ENCODE measurements around the gene SCIN.
A peak's percentile ranks its signal among the peaks of the same experiment; 100 is the strongest.
"Not testable (repeated sequence)": the region's sequence is repeated elsewhere in the genome, so short reads cannot be mapped to it uniquely, and the experiment has no call there.

The SCIN gene

GRCh38 chr7:12684733-12685132 lies 114.2 kb downstream of the SCIN start:
- H3K4me3 ChIP-seq (ENCODE audit: low read length): no peak overlapping the region
- no peak for DNase-seq (ENCODE audit: low read depth)
- TF ChIP-seq, protein P1, sequence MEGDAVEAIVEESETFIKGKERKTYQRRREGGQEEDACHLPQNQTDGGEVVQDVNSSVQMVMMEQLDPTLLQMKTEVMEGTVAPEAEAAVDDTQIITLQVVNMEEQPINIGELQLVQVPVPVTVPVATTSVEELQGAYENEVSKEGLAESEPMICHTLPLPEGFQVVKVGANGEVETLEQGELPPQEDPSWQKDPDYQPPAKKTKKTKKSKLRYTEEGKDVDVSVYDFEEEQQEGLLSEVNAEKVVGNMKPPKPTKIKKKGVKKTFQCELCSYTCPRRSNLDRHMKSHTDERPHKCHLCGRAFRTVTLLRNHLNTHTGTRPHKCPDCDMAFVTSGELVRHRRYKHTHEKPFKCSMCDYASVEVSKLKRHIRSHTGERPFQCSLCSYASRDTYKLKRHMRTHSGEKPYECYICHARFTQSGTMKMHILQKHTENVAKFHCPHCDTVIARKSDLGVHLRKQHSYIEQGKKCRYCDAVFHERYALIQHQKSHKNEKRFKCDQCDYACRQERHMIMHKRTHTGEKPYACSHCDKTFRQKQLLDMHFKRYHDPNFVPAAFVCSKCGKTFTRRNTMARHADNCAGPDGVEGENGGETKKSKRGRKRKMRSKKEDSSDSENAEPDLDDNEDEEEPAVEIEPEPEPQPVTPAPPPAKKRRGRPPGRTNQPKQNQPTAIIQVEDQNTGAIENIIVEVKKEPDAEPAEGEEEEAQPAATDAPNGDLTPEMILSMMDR (conservative IDR thresholded peaks at IDR 0.05; ENCODE audit: low read length): no peak

DNA sequence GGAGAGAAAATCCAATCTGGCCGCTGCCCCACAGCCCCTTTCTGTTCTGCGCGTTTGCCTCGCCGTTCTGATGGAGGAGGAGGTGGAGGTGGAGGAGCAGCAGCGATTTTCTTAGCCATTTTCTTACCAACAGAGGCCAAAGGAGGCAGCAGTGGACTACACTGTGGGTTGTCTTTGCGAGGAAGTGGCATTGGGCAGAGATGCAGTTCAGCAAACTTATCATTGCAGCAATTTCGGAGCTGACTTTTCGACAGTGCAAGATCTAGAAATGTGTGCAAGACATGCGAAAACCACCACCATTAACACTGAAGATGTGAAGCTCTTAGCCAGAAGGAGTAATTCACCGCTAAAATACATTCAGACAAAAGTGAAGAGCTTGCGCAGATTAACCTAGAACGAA lies 115.0 kb downstream of the SCIN start:
- DNase-seq (ENCODE audit: low read depth): peak; percentile 64
- H3K4me3 ChIP-seq (ENCODE audit: low read length): no peak overlapping the region; the same call in 1 of the 2 replicates
- TF ChIP-seq, protein P1 (conservative IDR thresholded peaks at IDR 0.05; ENCODE audit: low read length): peak; percentile 79

- H3K4me3 ChIP-seq (ENCODE audit: low read length): peak overlapping the region; percentile 72
- peak; percentile 91 for DNase-seq (ENCODE audit: low read depth)
- TF ChIP-seq, protein P1 (conservative IDR thresholded peaks at IDR 0.05; ENCODE audit: low read length): peak; percentile 50
Measured at GRCh38 chr7:12686234-12686890, 115.8 kb downstream of the SCIN start.

DNA sequence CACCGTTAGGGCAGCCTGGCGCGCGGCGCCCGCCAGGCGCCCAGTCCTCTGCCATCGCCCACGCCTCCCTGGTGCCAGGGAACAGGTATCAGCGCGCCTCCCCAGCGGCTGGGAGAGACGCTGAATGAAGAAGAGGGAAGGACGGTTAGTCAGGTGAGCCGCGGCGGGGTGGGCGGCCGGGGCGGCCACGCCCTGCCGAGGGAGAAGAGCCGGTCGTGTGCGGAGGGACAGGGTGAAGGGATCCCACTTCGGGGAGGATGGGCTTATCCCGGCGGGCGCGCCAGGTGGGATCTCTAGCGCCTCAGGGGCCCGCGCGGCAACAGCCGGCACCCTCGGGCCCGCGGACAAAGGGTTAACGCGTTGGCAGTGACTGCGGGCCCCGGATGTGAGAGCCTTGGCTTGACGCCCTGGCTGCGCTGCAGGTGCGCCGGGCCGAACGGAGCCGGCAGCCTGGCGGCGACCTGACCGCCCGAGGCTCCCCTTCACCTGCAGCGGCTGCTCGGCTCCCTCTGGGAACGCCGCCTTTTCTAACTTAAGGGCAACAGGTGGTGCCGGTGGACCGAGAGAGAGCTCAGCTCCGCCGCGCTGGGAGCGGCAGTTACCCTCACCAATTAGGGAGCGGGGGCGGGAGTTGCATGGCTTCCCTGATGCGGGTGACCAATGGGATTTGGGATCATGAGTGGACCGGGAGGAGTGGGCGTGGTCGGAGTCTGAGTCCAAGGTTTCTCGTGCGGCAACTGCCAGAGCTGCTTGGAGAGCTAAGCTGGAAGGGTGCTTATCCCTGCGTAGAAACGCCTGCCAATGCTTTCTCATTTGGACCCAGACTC lies 116.6 kb downstream of the SCIN start, which contains the start of gene ARL4A:
TSS of gene ARL4A (plus strand) at position 743 of the 827 bp plus-strand sequence. CDS start 622 bp downstream, outside the sequence.
- peak; percentile 96 for DNase-seq (ENCODE audit: low read depth)
- peak within 1 kb of the TSS; percentile 72 for H3K4me3 ChIP-seq (ENCODE audit: low read length)
- TF ChIP-seq, protein P1 (conservative IDR thresholded peaks at IDR 0.05; ENCODE audit: low read length): peak; percentile 38

- peak overlapping the region; percentile 72 for H3K4me3 ChIP-seq (ENCODE audit: low read length)
- TF ChIP-seq, protein P1 (conservative IDR thresholded peaks at IDR 0.05; ENCODE audit: low read length): no peak
- DNase-seq (ENCODE audit: low read depth): no peak
Measured at GRCh38 chr7:12687718-12688171, 117.2 kb downstream of the SCIN start.

DNA sequence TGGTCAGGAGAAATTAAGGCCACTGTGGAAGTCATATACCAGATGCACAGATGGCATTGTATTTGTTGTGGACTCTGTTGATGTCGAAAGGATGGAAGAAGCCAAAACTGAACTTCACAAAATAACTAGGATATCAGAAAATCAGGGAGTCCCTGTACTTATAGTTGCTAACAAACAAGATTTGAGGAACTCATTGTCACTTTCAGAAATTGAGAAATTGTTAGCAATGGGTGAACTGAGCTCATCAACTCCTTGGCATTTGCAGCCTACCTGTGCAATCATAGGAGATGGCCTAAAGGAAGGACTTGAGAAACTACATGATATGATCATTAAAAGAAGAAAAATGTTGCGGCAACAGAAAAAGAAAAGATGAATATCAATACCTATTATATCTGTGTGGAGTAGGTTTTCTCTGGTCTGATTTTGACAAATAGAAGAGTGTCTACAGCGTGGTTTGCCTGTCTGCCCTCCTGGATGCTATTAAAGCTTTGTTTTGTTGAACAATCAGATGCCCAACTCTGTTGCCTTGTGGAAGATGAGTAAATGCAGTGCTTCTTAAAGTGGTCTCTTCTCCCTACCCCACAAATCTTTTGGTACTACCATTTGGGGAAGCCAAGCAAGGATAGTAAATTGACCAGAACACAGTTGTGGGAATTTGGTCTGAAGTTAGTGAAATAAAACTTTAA lies 118.1 kb downstream of the SCIN start:
- DNase-seq (ENCODE audit: low read depth); H3K4me3 ChIP-seq (ENCODE audit: low read length): not testable (repeated sequence)

DNA sequence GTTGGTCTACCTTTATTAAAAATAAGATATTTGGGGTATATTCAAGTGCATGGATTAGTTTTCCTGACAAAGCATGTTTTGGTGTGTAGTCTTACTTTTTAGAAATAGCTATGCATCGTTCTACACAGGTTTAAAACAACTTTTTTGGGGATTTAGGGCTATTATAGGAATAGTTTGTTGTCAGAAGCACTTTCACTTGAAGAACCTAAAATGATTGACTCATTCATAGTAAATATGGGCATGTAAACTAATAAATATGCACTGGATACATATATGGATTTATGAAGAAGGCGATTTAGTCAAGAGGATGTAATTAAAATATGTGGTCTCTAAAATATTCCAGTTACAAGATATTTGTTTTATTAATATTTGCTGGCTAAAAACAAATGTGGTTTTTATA lies 118.9 kb downstream of the SCIN start:
- TF ChIP-seq, protein P1 (conservative IDR thresholded peaks at IDR 0.05; ENCODE audit: low read length): no peak
- H3K4me3 ChIP-seq (ENCODE audit: low read length): no peak overlapping the region
- no peak for DNase-seq (ENCODE audit: low read depth)

Data from AG10803 (cell line).